SKM-1 (cell line): Measurements from ENCODE around the gene PSMD1.
"Not testable (repeated sequence)": the region's sequence is repeated elsewhere in the genome, so short reads cannot be mapped to it uniquely, and the experiment has no call there.

Experiments
- DNase-seq: peaks from one replicate; lab custom pipeline; 2025; ENCODE audit not compliant: unreplicated experiment; lab: John Stamatoyannopoulos, UW

The PSMD1 gene

DNA sequence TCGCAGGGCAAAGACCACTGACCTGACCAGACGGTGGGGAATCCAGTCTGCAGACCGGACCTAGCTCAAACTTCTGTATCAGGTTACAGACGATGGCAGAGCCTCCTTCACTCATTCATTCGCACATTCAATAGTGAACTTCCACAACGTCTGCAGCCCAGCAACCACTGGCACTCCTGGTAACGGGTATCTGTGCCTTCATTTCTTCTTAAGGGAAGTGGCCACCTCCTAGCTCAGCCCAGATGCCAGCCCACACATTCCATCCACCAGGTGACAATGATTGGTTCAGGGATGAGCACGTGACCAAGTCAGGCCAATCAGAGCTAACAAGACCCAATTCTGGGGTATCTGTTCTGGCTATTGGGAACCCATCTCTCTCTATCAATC, 125.8 kb downstream of the PSMD1 start:
- DNase-seq = peak; percentile 86

DNA sequence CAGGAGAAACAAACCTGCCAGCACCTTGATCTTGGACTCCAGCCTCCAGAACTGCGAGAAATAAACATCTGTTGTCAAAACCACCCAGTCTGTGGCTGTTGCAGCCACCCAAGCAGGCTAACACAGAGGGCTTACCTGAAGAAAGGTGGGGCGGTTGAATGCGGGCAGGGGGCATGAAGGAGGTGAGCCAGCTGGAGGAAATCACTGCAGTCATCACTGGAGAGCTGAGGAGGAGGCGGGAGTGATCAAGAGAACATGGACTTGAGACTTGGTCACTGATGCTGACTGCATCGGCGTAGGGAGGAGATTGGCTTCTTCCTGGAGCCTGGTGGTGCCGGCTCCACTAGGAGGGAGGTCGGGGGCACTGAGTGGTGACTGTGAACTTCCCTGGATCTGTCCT, 127.2 kb downstream of the PSMD1 start:
- DNase-seq = no peak

DNA sequence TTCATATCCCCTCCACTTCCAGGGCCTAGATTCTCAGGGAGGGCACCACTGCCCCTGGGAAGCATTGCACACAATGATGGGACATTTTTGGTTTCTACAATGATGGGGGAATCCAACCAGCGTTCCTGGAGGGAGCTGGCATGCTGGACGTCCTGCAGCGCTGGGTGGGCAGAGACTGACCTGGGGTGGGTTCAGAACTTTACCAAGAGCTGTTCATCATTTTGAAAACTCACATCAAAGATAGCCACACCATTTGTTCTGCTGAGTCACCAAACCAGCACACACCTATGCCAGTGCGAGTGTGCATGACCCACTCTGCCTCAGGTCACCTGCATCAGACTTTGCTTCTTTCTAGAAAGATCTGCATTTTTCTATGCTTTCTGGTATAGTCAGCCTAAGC, 127.7 kb downstream of the PSMD1 start:
- DNase-seq = no peak

DNA sequence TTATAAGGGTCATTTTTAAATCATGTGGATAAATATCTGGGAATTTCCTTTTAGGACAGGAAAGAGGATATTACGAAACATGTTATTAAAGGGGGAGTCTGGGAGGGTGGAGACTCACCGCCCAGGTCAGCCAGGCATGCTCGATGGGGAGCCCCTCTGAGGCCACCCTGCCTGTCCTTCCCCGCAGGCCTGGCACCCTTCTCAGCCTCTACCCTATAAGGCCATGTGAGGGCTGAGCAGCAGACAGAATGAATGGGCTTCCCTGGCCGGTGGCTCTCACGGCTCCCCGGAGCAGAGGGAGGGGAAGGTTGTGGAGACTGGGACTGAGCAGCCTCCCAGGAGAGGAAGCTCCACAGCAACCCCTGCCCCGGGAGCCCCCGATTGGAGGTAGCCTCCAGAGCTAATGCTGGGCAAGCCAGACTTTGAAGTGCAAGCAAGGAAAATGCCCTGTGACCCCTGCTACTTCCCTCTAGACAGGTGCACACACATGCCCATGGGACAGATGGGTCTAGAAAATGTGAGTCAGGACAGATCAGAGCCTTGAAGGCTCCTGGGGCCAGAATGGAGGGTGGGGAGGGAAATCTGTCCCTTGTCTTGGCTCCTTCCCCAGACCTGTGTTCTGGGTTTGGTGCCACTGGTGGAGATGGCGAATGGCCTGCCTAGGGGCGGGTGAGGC, 128.5 kb downstream of the PSMD1 start:
- DNase-seq = no peak

DNA sequence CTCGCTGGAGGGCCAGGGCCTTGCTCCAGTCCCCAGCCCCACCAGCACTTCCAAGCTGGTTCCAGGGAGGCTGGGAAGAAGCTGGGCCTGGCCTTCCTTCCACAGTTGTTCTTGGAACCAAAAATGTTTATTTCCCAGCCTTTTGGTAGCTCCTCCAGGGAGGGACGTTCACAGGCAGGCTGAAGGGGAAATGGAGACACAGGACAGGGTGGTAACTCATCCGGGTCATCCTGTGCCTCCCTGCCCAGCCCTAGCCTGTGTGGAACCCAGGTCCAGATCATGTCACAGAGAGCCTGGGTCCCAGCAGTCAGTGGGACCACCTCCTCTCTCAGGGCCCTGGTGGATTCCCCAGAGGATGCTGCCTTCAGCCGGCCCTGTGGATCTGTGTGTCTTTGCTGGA, 129.2 kb downstream of the PSMD1 start:
- DNase-seq = no peak

DNA sequence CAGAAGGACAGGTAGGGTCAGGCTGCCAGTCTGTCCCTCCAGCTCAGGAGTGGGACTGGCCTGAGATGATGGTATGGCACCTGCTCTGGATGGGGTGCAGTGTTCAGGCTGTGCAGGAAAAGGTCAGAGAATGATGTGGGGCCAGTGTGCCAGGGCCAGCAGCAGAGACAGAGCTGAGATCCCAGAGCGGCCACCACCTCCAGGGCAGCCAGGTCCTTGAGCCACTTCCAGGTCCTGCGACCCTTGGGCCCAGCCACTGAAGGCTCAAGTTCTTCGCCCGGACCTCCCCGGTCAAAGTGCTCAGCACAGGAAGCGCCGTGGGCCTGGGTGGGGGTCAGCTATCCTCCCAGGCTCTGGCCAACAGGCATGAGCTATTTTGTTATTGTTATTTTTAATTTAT, 129.7 kb downstream of the PSMD1 start:
- DNase-seq = no peak

DNA sequence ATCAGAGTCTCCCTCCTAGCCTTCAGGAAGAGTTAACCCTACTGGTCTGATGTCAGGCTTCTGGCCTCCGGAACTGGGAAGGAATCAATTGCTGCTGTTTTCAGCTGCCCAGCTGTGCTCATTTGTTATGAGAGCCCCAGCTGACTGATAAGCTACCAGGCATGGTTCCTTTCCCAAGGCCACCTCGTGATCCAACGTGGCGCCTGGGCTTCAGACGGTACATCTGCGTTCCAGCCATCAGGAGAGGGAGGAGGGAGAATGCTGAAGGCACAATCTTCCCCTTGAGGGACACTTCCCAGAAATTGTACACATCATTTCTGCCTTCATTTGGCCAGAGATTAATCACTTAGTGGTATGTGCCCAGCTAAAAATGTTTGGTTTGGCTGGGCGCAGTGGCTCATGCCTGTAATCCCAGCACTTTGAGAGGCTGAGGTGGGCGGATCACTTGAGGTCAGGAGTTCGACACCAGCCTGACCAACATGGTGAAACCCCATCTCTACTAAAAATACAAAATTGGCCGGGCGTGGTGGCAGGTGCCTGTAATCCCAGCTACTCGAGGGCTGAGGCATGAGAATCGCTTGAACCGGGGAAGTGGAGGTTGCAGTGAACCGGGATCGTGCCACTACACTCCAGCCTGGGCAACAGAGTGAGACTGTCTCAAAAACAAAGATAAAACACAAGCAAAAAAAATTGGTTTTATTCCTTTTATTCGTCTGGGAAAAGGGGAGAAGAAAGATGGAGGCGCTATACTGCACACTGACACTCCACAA, 131.3 kb downstream of the PSMD1 start:
- DNase-seq = no peak

DNA sequence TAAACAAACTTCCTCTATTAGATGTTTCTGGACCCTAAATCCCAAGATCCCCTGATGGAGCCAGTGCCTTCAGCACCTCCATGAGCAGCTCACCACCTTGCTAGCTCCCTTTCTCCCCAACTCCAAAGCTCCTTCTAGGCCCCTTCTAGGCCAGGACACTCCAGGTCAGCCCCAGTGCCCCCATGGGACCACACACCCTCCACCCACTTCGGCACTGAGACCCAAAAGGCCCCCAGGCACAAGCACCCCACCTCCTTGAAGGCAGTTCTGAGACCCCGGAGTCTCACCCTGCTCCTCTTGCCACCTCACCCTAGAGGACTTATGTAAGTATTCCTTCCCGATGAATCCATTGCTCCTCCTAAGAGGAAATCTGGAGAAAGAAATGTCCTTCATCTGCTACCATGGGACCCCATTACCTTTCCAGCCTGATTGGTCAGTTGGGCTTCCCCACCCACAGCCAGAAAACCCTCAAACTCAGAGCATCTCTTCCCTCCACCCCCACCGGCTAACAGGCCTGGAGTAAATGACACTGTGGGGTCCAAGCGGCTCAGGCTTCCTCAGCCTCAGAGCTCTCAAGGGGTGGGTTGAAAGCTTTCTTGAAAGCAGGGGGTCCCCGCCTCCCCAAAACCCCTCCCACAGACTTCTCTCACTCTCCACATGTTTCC, 132.0 kb downstream of the PSMD1 start:
- no peak for DNase-seq

DNA sequence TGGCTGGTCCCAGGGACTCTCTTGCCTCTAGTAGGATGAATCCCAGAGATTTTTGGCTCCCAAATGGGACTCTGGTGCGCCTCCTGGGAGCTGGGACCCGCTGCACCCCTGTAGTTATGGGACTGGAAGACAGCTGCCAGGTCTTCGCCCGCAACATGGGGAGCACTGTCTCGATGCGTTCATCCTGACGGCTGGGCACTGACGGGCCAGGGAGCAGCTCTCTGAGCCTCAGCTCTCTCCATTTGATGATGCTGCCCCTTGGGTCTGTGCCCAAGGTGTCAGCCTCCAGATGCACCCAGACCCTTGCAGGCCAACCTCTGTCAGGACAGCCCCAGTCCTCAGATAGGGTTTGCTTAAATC, 132.5 kb downstream of the PSMD1 start:
- DNase-seq = no peak

DNA sequence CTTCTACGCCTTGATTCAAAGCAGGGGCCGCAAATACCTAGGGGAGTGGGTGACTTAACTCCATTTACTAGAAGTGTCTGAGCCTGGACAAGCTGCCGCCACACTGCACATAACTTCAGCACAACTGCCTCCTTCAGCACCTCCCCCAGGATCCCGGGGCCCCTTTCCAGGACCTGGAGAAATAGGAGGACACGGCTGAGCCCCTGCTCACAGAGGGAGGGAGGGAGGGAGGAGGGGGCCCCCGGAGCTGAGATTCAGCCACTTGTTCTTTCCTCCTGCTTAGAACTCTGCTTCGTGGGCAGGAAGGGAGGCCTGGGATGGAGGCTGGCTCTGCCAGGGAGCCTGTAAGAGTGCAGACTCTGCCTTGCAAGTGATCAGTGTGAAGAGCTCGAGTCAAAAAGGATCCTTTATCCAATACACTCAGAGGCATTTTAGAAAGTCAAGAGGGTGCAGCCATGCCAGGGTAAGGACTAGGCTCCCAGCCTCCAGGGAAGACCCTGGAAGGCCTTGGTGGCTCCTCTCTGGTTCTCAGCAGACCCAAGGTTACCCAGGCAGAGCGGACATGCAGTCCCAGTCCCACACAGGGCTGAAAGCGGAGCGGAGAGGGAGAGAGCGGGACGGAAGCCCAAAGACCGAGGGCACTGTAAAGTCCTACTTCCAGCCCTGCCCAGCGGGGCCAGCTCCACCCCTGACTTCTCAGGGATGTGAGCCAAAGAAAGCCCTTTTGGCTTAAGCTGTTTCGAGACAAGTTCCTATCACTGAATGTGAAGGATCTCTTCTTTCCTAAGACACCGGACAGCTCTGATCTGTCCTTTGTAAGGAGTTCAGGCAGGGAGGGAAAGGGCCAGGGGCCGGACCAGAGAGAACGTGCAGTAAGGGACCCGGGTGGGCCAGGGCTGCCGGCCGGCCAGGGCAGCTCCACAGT, 133.2 kb downstream of the PSMD1 start:
- no peak for DNase-seq

DNA sequence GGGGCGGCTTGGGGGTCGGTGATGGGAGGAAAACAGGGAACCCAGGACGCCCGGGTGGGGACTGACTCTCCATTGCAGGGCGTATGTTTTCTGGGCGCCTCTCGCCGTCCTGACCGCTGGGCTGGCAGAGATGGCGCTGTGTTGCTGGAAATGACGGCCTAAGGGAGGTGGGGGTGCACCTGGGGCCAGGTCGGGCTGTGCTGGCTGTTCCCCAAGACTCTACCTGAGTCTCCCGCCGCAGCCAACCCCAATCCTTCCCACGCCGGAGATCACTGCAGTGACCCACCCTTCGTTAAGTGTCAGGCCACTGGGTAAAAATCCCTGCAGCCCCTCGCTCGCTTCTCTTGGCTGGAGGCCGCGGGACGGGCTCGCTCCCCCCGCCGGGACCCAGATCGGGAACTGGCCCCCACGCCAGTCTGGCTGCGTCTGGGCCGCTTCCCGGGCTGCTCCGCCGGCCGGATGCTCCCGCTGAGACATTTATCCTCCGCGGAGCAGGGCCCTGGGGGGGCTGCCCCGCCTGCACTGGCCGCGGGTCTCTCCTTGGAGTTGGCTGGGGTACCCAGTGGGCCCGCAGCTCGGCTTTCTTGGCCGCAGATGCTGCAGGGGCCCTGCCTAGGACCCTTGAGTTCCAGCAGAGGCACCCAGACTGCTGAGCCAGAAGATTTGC, 134.0 kb downstream of the PSMD1 start:
- DNase-seq = no peak

DNA sequence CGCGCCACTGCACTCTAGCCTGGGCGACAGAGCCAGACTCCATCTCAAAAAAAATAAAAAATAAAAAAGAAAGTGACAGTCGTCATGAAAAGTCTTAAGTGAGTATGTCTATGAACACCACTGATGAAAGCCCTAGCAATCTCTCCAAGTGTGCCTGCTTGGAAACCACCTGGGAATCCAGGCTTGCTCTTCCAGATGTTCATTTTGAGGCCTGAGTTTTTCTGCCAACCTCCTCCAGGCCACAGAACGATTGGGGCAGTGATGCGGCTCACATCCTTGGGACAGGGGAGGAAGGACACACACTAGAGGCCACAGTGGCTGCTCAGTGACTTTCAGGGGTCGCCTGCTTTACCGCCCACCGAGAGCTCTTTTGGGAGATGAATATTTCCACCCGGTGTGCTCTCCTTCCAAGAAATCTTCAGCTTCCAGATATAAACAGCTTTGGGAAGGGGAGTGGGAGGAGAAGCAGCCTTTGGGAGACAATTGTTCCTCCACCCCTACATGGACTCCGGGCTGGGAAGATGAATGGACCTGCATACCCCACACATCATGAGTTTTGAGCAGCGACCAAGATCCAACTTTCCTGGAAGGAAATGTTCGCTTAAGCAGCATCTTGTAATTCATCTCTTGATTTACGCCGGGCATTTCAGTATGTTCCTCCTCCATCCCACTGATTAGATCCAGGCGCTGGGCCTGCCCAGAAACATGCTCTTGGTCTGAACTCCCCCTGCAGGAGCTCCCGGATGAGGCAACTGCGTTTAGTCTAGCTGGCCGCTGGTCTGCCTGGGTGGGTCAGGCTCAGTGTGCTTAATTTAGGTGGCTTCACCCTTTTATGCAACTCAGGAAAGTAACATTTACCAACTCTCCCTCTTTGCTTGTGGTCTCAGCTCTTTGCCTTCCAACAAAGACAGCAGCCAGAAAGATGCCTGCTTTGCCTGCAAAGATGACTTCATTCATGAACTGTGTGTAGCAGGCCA, 135.5 kb downstream of the PSMD1 start:
- DNase-seq = peak; percentile 63

DNA sequence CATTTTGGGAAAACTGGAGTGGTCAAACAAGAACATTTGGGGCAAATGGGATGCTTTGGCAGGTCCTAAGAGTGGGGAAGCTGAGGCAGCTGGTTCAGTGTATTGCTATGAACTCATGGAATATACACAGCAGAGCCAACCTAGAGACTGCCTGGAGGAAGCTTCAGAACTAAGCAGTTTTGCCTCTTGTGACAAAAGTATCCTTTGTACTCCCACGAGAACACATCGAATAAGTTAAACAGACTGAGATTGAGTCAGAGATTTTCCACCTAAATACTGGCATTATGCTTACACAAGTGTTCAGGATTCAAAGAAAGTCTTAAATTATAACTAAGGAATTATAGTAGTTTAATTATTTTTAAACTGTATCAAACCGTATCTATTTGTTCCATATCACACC, 136.5 kb downstream of the PSMD1 start:
- no peak for DNase-seq

DNA sequence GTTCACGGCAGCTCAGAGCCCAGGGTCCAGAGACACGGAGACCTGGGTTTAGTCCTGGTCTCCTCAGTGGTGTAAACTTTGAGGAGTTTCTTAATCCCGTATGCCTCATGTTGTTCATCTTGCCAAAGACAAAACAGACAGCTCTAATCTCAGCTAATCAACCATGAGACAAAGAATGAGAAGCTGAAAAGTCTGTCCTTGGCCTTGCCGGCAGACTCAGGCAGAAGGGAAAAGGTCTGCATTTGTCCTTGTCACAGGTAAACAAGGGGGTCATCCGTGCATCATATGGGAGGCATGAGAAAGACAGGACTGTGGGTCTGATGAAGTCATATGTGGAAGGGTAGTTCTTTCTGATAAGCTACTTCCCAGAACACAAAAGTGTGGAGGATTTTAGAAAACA, 139.9 kb downstream of the PSMD1 start:
- no peak for DNase-seq

DNA sequence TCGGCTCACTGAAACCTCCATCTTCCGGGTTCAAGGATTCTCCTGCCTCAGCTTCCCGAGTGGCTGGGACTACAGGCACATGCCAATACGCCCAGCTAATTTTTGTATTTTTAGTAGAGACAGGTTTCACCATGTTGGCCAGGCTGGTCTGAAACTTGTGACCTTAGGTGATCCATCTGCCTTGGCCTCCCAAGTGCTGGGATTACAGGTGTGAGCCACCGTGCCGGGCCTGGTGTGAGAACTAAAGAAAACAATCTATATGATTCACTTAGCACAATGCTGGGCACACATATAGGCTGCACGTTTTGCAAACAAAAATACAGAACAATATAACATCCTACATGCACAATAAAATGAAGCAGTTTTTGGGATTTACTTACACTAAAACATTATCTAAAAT, 140.5 kb downstream of the PSMD1 start:
- DNase-seq = not testable (repeated sequence)

DNA sequence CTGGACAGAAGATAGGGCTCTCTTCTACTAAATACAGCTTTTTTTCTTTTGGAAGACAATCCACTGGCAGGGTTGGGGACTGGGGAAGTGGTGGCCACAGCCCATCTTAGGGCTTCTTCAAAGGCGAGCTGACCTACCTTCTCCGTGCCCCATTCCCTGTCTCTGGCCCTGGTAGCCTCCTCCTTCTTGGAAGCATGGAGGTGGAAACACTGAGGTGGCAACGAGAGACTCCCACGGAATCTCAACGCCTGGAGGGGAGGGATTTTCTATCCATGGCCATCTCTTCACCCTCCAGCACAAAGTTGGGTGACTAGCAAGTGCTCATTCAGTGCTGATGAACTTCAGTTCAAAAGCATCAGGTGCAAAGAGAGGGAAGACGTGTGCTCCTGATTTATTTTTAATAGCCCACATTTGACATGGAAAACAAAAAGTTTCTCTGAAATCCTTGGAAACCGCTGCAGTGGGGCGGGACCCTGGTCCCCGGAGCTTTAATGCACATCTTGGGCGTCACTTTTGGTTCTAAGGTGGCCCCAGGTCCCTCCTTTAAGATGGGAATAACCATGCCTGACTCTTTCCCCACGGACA, 141.1 kb downstream of the PSMD1 start:
- no peak for DNase-seq

DNA sequence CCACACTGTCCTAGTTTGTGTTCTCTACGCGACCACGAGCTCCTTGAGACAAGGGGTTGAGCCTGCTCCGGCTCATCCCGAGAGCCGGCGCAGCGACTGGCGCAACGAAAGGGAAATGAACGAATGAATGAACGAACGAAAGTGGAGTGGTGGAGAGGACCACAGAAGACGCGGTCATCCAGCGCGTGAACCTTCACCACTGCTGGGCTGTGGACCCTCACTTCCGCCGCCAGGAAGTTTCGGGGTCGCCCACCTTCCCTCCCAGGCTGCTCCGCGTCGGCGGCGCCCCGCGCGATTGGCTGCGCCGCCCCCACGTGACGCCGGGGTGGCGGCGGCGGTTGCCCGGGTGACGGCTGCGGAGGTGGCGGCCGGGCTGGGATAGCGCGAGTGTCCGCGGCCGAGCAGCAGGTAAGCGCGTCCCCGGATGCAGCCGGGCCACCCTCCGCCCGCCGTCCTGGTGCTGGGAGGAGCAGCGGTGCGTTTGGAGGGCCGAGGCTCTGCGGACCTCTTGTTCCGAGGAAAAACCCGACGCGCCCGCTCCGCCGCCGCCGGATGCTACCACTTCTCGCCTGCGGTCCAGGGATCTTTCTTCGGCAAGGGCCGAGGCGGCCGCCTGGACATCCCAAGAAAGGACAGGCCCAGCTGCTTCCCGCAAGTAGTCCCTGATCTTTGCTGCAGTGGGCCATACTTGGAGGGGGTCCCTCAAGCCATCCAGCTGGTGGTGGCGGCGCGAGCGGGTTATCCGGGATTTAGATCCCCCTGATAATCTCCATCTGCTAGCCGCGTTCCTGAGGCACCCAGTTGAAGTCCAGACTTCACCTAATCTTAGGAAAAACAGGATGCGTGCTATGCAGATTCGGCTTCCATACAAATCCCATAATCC, 141.9 kb downstream of the PSMD1 start, which contains the start of gene ARMC9:
TSS of gene ARMC9 (plus strand) at position 341 of the 883 bp plus-strand sequence. CDS start 7,608 bp downstream, outside the sequence.
- DNase-seq = peak; percentile 14

DNA sequence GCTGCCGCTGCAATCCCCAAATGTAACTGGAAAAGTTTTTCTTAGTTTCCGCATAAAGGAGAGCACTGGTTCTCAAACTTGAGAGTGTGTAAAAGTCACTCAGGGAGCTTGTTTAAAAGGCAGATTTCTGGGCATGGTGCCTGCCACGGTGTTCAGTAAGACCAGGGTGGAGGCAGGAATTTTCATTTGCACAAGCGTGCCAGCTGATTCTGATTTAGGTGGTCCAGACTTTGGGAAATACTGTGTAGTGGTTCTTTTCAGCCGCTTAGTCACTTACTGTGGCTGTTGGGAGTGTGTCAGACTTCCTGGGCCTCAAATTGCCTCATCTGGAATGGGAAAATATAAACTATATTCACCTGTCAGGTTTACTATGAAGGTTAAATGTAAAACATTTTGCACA, 142.6 kb downstream of the PSMD1 start:
- no peak for DNase-seq
